Naive thymus-derived CD8-positive, alpha-beta T cell (primary cell): ENCODE measurements around the gene MYOF. TPM values are rescaled to one million over a fixed set of nuclear protein-coding genes. Genes with fewer than 3 reads are reported as not detected.
"Not testable (repeated sequence)": the region's sequence is repeated elsewhere in the genome, so short reads cannot be mapped to it uniquely, and the experiment has no call there.

Experiments used
- ATAC-seq, 2 donors: fragments of 150-1000 bp; cut with Tn5 transposase in 1 of 2; sonication (Bioruptor Pico), chemical (Tn5 transposase) in 1 of 2; 1 replicate in 1 of 2; 2 replicates in 1 of 2; pipeline ENCODE4 v1.10.0; 2021; ENCODE audit warnings: mild to moderate bottlenecking in 2 of 2, moderate library complexity in 2 of 2
- POLR2A ChIA-PET: fragments of 350-600 bp; sonication (Branson Sonifier 250); formaldehyde crosslinking; loops from one replicate; lab custom pipeline; 2021; ENCODE audit warnings: antibody characterized with exemption; lab: Charles Lee
- DNase-seq, 10 donors: peaks; one replicate each; pipeline versions ENCODE4 v3.0.0 to v3.0.0-alpha.2; 2020 to 2022
- H3K27ac Mint-ChIP-seq, 10 donors: one replicate each; pipeline ENCODE4 v1.8.0; 2020 to 2022; ENCODE audit warnings: mild to moderate bottlenecking in 10 of 10, mixed read lengths in 10 of 10, moderate library complexity in 4 of 10, inconsistent platforms in 1 of 10
- H3K27me3 Mint-ChIP-seq, 5 donors: one replicate each; pipeline ENCODE4 v1.8.0; 2021 to 2022; ENCODE audit warnings: mixed read lengths in 5 of 5
- H3K36me3 Mint-ChIP-seq, 3 donors: one replicate each; pipeline ENCODE4 v1.8.0; 2020 to 2022; ENCODE audit warnings: mixed read lengths in 3 of 3, mild to moderate bottlenecking in 2 of 3, inconsistent platforms in 1 of 3
- H3K4me1 Mint-ChIP-seq, 4 donors: one replicate each; pipeline ENCODE4 v1.8.0; 2021 to 2022; ENCODE audit warnings: mixed read lengths in 4 of 4
- H3K4me3 Mint-ChIP-seq, 10 donors: one replicate each; pipeline ENCODE4 v1.8.0; 2020 to 2022; ENCODE audit warnings: mild to moderate bottlenecking in 10 of 10, mixed read lengths in 10 of 10, moderate library complexity in 6 of 10, inconsistent platforms in 1 of 10
- H3K9me3 Mint-ChIP-seq, 9 donors: one replicate each; pipeline ENCODE4 v1.8.0; 2020 to 2022; ENCODE audit warnings: mixed read lengths in 9 of 9, mild to moderate bottlenecking in 3 of 9, inconsistent platforms in 1 of 9, moderate library complexity in 1 of 9
- polyA plus RNA-seq, 3 donors: library from polyadenylated mRNA; unstranded; fragments of 300-500 nt; fragmentation: Illumina TruSeq; gene quantifications; one replicate each; pipeline ENCODE4 v1.2.3, GENCODE V29; 2021
- total RNA-seq, 8 experiments: library from RNA in 2 of 8; stranded (reverse) in 2 of 8; gene quantifications; one replicate each; pipeline ENCODE4 v1.2.3 and lab custom pipeline; 2021 to 2026

The MYOF gene
- total and polyA plus RNA-seq, 5 experiments from 2014 or later: 0.11 TPM; not detected in 4

DNA sequence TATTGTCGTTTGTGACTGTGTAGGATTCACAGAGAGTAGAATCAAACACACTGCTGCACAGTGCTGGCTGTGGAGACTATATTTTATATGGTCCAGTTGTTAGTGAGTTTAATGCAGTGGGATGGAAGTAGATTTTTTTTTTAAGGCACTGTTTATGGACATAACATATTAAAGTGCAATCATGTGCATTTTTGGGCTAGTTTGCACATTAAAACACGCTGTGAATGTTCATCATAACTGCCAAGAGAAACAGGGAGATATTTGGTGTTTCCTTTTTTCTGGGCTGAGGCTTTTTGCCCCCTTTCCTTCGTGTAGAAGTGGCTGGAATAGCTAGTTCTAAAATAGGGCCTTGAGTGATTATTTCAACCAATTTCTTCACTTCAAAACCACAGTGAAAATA is 139.2 kb downstream of the MYOF start:
- no peak for ATAC-seq
- POLR2A ChIA-PET: no interaction called here

DNA sequence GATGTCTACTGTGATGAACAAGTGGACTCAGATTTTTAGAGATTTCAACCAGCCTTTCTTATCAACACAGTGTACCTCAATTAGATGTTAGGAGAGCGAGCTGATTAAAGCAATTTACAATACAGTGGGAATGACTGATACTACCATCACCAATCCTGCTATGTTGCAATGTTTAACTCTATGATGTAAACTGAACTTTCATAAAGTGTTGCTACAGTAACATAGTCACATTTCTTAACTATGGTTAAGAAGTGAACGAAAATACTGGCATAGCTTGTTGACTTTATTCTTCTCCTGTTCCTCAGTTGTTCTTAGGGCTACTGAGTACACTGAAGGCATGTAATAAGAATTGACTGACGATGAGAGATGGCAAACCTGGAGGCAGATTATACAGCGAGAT is 139.8 kb downstream of the MYOF start:
- H3K4me3 Mint-ChIP-seq: no peak overlapping the region
- H3K27me3 Mint-ChIP-seq: peaks cover 0 to 6% (median 2%) of the 10 kb centered on the region in 5 donors
- H3K9me3 Mint-ChIP-seq: no peaks in the 10 kb centered on the region
- H3K27ac Mint-ChIP-seq: no peak overlapping the region
- H3K36me3 Mint-ChIP-seq: no peaks in the 10 kb centered on the region
- ATAC-seq: no peak
- no peak for DNase-seq
- peaks cover 0 to 1% (median 0%) of the 10 kb centered on the region in 4 donors for H3K4me1 Mint-ChIP-seq
- POLR2A ChIA-PET: no interaction called here

More for the DNA sequence above, 139.2 kb downstream of the MYOF start:
- DNase-seq: no peak
- H3K27me3 Mint-ChIP-seq: peaks cover 0 to 6% (median 2%) of the 10 kb centered on the region in 5 donors
- H3K4me3 Mint-ChIP-seq: no peak overlapping the region
- H3K9me3 Mint-ChIP-seq: no peaks in the 10 kb centered on the region
- no peaks in the 10 kb centered on the region for H3K36me3 Mint-ChIP-seq
- H3K27ac Mint-ChIP-seq: no peak overlapping the region
- peaks cover 0 to 1% (median 0%) of the 10 kb centered on the region in 4 donors for H3K4me1 Mint-ChIP-seq

DNA sequence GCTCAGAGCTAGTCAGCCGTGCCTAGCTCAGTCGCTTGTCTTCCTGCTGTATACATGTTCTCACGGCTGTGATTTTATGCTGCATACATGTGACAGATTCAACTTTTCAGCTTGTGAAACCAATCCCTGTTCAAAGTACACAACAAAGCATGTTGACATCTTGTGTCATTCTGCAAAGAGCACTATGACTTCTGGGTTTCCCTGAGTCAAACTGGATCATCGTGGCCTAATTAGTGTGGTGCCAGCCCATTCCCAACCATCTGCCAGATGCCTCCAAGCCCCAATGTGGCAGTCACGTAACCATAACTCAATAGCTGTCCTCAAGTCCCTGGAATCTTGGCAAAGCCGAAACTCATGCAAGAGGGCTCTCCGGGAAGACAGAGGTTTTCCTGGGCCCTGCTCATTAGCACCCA is 144.8 kb downstream of the MYOF start:
- Mint-ChIP-seq H3K4me3 (no peak overlapping the region), H3K9me3 (no peaks in the 10 kb centered on the region), H3K4me1 (no peaks in the 10 kb centered on the region), H3K27ac (no peak overlapping the region), H3K27me3 (peaks cover 0 to 6% (median 4%) of the 10 kb centered on the region in 5 donors), H3K36me3 (no peaks in the 10 kb centered on the region)
- DNase-seq: no peak
- POLR2A ChIA-PET: no interaction called here
- no peak for ATAC-seq

DNA sequence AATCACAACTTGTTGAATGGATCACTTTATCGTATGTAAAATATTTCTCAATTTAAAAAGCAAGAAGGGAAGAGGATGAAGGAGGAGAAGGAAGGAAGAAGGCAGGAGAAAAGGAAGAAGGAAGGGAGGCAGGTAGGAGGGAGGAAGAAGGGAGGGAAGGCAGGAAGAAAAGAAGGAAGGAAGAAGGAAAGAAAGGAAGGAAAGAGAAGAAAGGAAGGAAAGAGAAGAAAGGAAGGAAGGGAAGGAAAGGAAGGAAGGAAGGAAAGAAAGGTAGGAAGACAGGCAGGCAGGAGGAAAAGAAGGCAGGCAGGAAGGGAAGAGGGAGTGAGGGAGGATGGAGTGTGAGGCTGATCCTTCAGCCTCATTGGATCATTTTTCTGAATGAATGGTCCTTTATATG is 145.5 kb downstream of the MYOF start:
- no peaks in the 10 kb centered on the region for H3K4me1 Mint-ChIP-seq
- H3K4me3 Mint-ChIP-seq: no peak overlapping the region
- H3K27me3 Mint-ChIP-seq: peaks cover 0 to 6% (median 4%) of the 10 kb centered on the region in 5 donors
- no peaks in the 10 kb centered on the region for H3K9me3 Mint-ChIP-seq
- DNase-seq (no peak), ATAC-seq (no peak)
- POLR2A ChIA-PET: no interaction called here
- no peaks in the 10 kb centered on the region for H3K36me3 Mint-ChIP-seq
- H3K27ac Mint-ChIP-seq: no peak overlapping the region

DNA sequence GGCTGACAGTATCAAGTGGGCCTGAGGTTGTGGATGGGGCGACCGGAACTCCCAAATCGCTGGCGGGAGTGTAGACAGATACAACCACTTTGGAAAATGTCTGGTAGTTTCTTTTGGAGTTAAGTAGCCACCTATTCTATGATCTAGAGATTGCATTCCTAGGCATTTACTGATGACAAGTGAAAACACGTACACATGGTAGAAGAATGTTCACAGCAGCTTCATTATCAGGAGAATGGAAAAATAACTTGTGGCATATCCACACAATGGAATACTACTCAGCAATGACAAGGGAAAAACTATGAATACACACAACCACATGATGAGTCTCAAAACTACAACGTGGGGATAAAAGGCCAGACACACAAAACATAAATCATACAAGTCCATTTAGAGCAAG is 146.0 kb downstream of the MYOF start:
- Mint-ChIP-seq H3K27ac (no peak overlapping the region), H3K9me3 (no peaks in the 10 kb centered on the region), H3K36me3 (no peaks in the 10 kb centered on the region), H3K4me1 (no peaks in the 10 kb centered on the region), H3K27me3 (peaks cover 0 to 6% (median 4%) of the 10 kb centered on the region in 5 donors), H3K4me3 (no peak overlapping the region)
- ATAC-seq: no peak
- POLR2A ChIA-PET: no interaction called here
- DNase-seq: no peak

DNA sequence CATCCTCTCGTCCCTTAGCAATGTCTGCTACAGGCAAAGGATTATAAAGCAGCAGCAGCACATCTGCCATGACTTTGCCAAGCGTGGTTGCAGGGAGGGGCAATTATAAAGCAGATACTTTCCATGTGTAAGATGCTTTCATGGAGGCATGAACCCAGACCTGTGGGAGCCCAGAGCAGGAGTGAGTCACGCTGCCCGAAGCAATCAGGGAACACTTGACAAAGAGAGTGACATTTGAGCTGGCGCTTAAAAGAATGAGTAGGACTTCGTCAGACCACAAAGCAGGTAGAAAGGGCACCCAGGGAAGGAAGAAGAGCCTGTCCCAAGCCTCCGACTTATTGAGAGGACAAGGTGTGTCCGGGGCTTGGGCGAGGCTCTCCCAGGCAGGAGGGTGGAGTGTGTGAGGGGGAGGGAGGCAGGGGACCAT is 147.2 kb downstream of the MYOF start:
- H3K9me3 Mint-ChIP-seq: no peaks in the 10 kb centered on the region
- no peaks in the 10 kb centered on the region for H3K36me3 Mint-ChIP-seq
- H3K4me3 Mint-ChIP-seq: no peak overlapping the region
- H3K27ac Mint-ChIP-seq: no peak overlapping the region
- DNase-seq (no peak), ATAC-seq (no peak)
- H3K4me1 Mint-ChIP-seq: no peaks in the 10 kb centered on the region
- H3K27me3 Mint-ChIP-seq: peaks cover 0 to 6% (median 2%) of the 10 kb centered on the region in 5 donors
- POLR2A ChIA-PET: no interaction called here

DNA sequence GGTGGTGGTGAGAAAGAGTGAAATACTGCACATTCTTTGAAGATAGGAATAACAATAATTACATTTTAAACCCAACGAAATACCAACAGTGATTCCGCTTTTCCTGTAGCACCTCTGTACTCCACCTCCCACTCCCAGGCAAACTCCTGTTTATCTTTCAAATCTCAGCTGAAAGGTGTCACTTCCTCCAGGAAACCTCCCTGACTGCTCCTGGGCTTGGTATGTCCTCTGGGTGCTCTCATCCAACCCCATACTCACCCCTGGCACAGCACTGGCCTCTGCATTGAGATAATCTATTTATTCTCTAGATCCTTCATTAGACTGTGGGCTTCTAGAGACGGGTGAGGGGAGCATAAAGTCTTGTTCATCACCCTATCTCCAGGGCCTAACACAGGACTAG is 148.0 kb downstream of the MYOF start:
- Mint-ChIP-seq H3K27me3 (peaks cover 0 to 6% (median 2%) of the 10 kb centered on the region in 5 donors), H3K36me3 (no peaks in the 10 kb centered on the region), H3K9me3 (no peaks in the 10 kb centered on the region), H3K27ac (no peak overlapping the region), H3K4me1 (no peaks in the 10 kb centered on the region), H3K4me3 (no peak overlapping the region)
- POLR2A ChIA-PET: no interaction called here
- ATAC-seq (no peak), DNase-seq (no peak)

DNA sequence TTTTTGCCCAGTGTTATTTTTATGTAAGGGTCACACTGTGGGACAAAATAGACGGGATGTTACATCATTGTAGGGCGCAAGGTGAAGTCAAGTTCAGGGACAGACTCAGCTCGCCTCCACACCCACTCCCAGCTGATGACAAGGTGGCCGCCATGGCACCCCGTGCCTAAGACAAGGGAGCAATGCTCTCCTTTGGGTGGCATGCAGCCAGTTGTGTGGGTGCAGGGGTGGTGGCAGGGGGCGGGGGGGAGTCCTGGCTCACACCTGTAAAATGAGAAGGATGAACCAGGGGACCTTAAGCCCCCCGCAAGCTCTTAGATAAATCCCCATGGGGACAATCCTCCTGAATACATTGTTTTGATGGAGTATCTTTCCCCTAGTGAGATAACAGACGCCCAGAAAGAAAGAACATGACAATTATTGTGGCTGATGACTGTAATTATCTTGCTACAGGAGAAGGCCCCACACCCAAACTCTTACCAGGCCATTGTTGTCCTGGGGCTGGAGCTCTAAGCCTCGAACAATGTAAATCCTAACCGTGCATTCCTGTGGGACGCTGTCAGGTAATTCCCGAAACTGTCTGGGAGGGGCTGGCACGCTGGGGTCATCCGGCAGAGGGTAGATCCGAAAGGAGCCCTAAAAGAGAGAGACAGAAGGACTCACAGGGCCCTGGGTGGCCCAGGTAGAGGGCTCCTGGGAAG is 148.7 kb downstream of the MYOF start:
- no peaks in the 10 kb centered on the region for H3K9me3 Mint-ChIP-seq
- peaks cover 0 to 6% (median 3%) of the 10 kb centered on the region in 5 donors for H3K27me3 Mint-ChIP-seq
- no peak for DNase-seq
- no peak for ATAC-seq
- POLR2A ChIA-PET: no interaction called here
- no peak overlapping the region for H3K27ac Mint-ChIP-seq
- no peak overlapping the region for H3K4me3 Mint-ChIP-seq
- no peaks in the 10 kb centered on the region for H3K36me3 Mint-ChIP-seq
- no peaks in the 10 kb centered on the region for H3K4me1 Mint-ChIP-seq

DNA sequence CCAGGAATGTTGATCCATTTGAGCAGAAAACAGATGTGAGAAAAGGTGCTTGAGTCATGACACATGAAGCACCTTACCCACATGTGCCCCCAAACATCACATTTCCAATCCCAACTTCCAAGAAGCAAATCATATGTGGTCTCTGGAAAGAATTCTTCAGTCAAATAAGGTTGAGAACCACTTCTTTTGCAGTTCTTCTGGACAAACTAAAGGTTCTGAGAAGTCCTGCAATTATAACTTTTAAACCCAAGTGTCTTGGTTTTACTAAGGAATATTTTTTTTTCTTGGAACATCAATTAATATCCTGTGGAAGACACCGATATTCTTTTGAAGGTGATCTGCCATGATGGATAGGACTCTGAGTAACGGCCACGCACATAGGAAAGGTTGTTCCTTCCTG is 151.3 kb downstream of the MYOF start:
- Mint-ChIP-seq H3K36me3 (no peaks in the 10 kb centered on the region), H3K9me3 (no peaks in the 10 kb centered on the region), H3K27me3 (peaks cover 0 to 6% (median 0%) of the 10 kb centered on the region in 5 donors), H3K27ac (no peak overlapping the region), H3K4me3 (no peak overlapping the region), H3K4me1 (no peaks in the 10 kb centered on the region)
- POLR2A ChIA-PET: no interaction called here
- DNase-seq (no peak), ATAC-seq (no peak)

DNA sequence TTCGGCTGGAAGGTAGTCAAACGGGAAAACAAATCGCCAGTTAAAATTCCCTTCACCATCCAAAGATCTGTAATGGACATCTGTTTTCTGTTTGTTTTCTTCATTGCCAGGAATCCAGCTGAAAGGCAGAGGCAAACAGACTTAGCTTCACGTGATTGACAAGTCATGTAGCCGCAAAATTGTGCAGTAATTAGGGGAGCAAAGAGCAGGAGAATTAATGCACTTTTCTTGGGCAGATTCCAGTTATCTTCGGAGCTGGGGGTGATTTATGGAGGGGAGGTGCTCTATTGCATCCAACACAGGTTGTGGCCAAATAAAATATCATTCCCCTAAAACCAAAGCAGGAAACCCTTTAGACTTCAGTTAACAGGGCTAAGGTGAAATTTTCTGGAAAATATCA is 162.2 kb downstream of the MYOF start:
- POLR2A ChIA-PET: no interaction called here
- Mint-ChIP-seq H3K4me1 (no peaks in the 10 kb centered on the region), H3K27me3 (peaks cover 1 to 11% (median 7%) of the 10 kb centered on the region in 5 donors), H3K36me3 (no peaks in the 10 kb centered on the region), H3K27ac (no peak overlapping the region), H3K4me3 (no peak overlapping the region), H3K9me3 (no peaks in the 10 kb centered on the region)
- DNase-seq (no peak), ATAC-seq (no peak)

DNA sequence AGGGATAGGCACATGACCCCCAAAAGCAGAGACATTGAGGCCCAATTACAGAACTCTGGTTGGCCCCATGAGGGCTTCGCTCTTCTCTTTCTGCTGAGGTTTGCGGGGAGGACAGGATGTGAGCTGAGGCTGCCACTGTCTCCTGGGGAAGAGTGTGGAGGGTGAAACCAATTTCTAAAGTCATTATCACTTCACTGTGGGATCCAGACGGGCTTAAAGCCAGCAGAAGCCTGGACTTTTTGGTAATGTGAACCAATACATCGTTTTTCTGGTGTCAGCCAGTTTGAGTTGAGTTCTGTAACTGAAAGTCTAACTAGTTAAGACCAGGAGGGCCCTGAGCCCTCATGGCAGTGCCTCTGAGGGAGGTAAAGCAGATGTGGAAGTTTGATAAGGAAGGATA is 163.0 kb downstream of the MYOF start:
- DNase-seq: no peak
- Mint-ChIP-seq H3K9me3 (no peaks in the 10 kb centered on the region), H3K36me3 (no peaks in the 10 kb centered on the region), H3K27me3 (peaks cover 1 to 11% (median 7%) of the 10 kb centered on the region in 5 donors), H3K27ac (no peak overlapping the region), H3K4me3 (no peak overlapping the region), H3K4me1 (no peaks in the 10 kb centered on the region)
- POLR2A ChIA-PET: no interaction called here
- ATAC-seq: no peak

DNA sequence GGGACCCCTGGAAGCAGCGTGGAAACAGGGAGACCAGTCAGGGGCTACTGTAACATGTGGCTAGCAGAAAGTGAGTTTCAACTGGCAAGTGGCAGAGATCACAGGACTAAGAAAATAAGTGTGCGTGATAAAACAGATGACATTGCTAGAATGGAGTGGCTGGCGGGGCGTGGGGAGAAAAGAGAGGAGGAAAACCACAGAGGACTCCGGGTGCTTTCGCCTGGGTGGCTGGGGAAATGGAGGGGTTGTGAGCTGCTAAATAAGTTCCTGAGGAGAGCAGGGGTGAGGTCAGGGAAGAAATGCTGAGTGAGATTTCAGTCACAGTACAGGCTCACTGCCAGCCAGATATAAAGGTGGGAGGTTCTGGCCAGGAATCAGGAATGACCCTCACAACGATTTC is 166.9 kb downstream of the MYOF start:
- peaks cover 5 to 20% (median 8%) of the 10 kb centered on the region in 5 donors for H3K27me3 Mint-ChIP-seq
- ATAC-seq: no peak
- POLR2A ChIA-PET: no interaction called here
- H3K9me3 Mint-ChIP-seq: no peaks in the 10 kb centered on the region
- H3K4me3 Mint-ChIP-seq: no peak overlapping the region
- no peaks in the 10 kb centered on the region for H3K36me3 Mint-ChIP-seq
- no peak for DNase-seq
- no peaks in the 10 kb centered on the region for H3K4me1 Mint-ChIP-seq
- H3K27ac Mint-ChIP-seq: no peak overlapping the region

DNA sequence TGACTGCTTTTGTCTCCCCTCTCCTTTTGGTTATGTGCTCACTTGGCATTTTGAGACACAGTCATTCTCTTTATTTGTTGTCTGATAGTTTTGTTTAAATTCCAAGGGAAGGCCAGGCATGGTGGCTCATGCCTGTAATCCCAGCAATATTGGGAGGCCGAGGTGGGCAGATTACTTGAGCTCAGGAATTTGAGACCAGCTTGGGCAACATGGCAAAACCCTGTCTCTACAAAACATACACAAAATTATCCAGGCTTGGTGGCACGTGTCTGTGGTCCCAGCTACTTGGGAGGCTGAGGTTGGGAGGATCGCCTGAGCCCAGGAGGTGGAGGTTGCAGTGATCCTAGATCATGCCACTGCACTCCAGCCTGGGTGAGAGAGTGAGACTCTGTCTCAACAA is 167.5 kb downstream of the MYOF start:
- H3K36me3 Mint-ChIP-seq, H3K4me3 Mint-ChIP-seq, POLR2A ChIA-PET, ATAC-seq, H3K9me3 Mint-ChIP-seq, H3K4me1 Mint-ChIP-seq, DNase-seq: not testable (repeated sequence)
- Mint-ChIP-seq H3K27ac (peak overlapping the region in 1 of 10 donors; percentile 15), H3K27me3 (peaks cover 5 to 19% (median 8%) of the 10 kb centered on the region in 5 donors)

DNA sequence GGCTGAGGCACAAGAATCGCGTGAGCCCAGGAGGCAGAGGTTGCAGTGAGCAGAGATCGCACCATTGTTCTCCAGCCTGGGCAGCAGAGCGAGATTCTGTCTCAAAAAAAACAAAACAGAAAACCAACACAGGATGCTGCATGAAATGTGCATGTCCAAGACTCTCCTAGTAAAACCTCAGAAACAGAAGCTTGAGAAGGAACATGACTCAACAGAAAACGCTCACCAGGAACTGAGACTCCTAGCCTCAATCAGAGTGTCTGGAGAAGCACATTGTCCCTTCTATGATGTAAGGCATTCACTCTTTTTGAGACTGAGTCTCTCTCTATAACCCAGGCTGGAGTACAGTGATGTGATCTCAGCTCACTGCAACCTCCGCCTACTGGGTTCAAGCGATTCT is 168.3 kb downstream of the MYOF start:
- Mint-ChIP-seq H3K27ac (no peak overlapping the region), H3K4me1 (no peaks in the 10 kb centered on the region), H3K36me3 (no peaks in the 10 kb centered on the region), H3K27me3 (peaks cover 5 to 25% (median 13%) of the 10 kb centered on the region in 5 donors), H3K9me3 (no peaks in the 10 kb centered on the region), H3K4me3 (no peak overlapping the region)
- POLR2A ChIA-PET: no interaction called here
- ATAC-seq: no peak
- no peak for DNase-seq
